ENCODE data around the gene PPM1E. TPM values are rescaled to one million over a fixed set of nuclear protein-coding genes. Genes with fewer than 3 reads are reported as not detected.

The PPM1E gene
- total RNA-seq, 1 experiment from 2014 or later = 0.09 TPM

DNA sequence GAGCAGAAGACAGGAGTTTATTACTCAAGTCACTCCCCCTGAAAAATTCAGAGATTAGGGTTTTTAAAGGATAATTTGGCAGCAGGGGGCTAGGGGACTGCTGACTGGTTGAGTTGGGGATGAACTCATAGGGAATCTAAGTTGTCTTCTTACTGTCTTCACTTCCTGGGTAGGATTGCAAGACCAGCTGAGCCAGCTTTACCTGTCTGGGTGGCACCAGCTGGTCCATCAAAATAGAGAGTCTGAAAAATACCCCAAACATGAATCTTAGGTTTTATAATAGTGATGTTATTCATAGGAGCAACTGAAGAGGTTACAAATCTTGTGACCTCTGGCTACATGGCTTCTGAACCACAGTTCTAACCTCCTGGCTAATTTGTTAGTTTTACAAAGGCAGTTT lies 157.9 kb downstream of the PPM1E start:
- H3K27me3 Mint-ChIP-seq (ENCODE audit: unreplicated experiment) = no peaks in the 10 kb centered on the region
- H3K9me3 Mint-ChIP-seq (ENCODE audit: low read depth, unreplicated experiment) = no peaks in the 10 kb centered on the region
- H3K4me3 Mint-ChIP-seq (ENCODE audit: low read depth, unreplicated experiment) = no peak overlapping the region
- no peaks in the 10 kb centered on the region for H3K36me3 Mint-ChIP-seq (ENCODE audit: insufficient read depth, unreplicated experiment)
- BruUV-seq (replicated peaks) = no TSS peak
- H3K27ac Mint-ChIP-seq (ENCODE audit: unreplicated experiment) = no peak overlapping the region
- CTCF ChIA-PET = interaction anchor here (0.6 kb wide), 2 partner anchors 40 to 101 kb away, joined by 3 to 4 read pairs; no protein-coding TSS in a partner anchor
- intact Hi-C loops (cut with micrococcal nuclease; ENCODE audit: unreplicated experiment) = no loop called here
- TF ChIP-seq, protein P1, sequence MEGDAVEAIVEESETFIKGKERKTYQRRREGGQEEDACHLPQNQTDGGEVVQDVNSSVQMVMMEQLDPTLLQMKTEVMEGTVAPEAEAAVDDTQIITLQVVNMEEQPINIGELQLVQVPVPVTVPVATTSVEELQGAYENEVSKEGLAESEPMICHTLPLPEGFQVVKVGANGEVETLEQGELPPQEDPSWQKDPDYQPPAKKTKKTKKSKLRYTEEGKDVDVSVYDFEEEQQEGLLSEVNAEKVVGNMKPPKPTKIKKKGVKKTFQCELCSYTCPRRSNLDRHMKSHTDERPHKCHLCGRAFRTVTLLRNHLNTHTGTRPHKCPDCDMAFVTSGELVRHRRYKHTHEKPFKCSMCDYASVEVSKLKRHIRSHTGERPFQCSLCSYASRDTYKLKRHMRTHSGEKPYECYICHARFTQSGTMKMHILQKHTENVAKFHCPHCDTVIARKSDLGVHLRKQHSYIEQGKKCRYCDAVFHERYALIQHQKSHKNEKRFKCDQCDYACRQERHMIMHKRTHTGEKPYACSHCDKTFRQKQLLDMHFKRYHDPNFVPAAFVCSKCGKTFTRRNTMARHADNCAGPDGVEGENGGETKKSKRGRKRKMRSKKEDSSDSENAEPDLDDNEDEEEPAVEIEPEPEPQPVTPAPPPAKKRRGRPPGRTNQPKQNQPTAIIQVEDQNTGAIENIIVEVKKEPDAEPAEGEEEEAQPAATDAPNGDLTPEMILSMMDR (IDR thresholded peaks at IDR 0.05; ENCODE audit: unreplicated experiment) = no peak
- no peak for DNase-seq
- H3K4me1 Mint-ChIP-seq (ENCODE audit: low read depth, unreplicated experiment) = no peaks in the 10 kb centered on the region

DNA sequence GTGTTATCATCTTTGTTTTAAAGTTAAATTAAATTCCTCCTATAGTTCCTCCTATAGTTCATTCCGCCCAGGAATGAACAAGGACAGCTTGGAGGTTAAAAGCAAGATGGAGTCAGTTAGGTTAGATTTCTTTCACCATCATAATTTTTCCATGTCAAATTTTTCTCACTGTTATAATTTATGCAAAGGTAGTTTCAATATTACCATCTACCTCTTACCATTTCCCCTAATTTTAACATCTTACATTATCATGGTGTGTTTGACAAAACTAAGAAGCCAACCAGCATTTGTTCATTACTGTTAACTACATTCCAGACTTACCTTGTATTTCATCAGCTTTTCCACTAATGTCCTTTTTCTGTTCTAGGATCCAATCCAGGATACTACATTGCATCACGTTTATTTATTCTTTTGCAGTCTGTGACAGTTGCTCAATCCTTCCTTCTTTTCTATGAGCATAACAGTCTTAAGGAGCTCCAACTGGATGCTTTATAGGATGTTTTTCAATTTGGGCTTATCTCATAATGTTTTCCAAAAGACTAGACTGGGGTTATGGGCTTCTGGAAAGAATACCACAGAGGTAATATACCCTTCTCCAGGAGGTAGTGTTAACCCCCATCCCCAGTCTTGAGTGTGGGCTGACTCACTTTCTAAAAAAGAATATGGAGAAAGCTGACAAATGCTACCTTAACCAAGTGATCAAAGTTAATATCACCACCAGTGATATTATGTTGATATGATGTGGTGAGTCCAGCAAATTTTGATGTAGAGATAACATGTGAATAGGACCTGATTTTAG lies 158.5 kb downstream of the PPM1E start:
- Mint-ChIP-seq H3K9me3 (ENCODE audit: low read depth, unreplicated experiment) (no peaks in the 10 kb centered on the region), H3K4me3 (ENCODE audit: low read depth, unreplicated experiment) (no peak overlapping the region), H3K27ac (ENCODE audit: unreplicated experiment) (no peak overlapping the region), H3K36me3 (ENCODE audit: insufficient read depth, unreplicated experiment) (no peaks in the 10 kb centered on the region), H3K4me1 (ENCODE audit: low read depth, unreplicated experiment) (no peaks in the 10 kb centered on the region), H3K27me3 (ENCODE audit: unreplicated experiment) (peaks cover 4% of the 10 kb centered on the region)
- intact Hi-C loops (cut with micrococcal nuclease; ENCODE audit: unreplicated experiment) = no loop called here
- CTCF ChIA-PET = interaction anchor here (0.6 kb wide), 2 partner anchors 41 to 100 kb away, joined by 3 to 4 read pairs; no protein-coding TSS in a partner anchor
- no peak for DNase-seq
- BruUV-seq (replicated peaks) = no TSS peak
- TF ChIP-seq, protein P1 (IDR thresholded peaks at IDR 0.05; ENCODE audit: unreplicated experiment) = no peak

DNA sequence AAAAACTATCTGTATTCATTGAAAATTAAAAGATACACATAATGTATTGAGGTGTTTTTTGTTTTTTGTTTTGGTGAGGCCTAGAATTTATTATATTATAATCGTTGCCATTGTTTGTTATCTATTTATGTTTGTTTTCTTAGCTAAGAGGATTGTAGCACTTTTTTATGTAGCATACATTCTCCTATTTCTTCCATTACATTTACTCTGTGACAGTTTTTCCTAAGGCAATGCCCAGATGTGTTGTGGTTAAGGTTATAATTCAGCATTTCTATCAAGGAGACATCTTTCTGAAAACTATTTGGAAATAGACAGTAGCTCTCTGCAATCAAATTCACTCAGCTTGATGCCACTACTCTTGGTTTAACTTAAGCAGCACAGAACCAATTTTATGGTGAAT lies 161.6 kb downstream of the PPM1E start:
- TF ChIP-seq, protein P1 (IDR thresholded peaks at IDR 0.05; ENCODE audit: unreplicated experiment) = no peak

DNA sequence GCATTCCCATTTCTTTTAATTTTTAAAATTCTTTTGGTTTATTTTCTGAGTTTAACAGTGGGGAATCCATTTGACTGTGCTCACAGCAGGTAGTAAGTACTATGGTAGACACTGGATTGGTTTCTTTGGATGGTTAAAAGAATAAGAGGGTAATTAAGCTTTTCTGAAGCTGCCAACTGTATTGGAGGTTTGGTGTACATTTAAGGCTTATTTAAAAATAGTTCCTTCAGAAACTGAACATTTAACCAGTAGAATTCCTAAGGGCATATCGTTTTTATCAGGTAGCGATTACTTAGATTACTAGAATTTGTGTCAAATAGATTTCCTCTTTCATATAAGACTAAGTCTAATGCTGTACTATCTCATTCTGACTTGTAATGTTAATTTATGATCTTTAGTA lies 162.4 kb downstream of the PPM1E start:
- no peak overlapping the region for H3K27ac Mint-ChIP-seq (ENCODE audit: unreplicated experiment)
- intact Hi-C loops (cut with micrococcal nuclease; ENCODE audit: unreplicated experiment) = no loop called here
- H3K4me3 Mint-ChIP-seq (ENCODE audit: low read depth, unreplicated experiment) = no peak overlapping the region
- TF ChIP-seq, protein P1 (IDR thresholded peaks at IDR 0.05; ENCODE audit: unreplicated experiment) = no peak
- no peaks in the 10 kb centered on the region for H3K9me3 Mint-ChIP-seq (ENCODE audit: low read depth, unreplicated experiment)
- no peaks in the 10 kb centered on the region for H3K36me3 Mint-ChIP-seq (ENCODE audit: insufficient read depth, unreplicated experiment)
- no peaks in the 10 kb centered on the region for H3K4me1 Mint-ChIP-seq (ENCODE audit: low read depth, unreplicated experiment)
- CTCF ChIA-PET = no interaction called here
- no TSS peak for BruUV-seq (replicated peaks)
- no peak for DNase-seq
- H3K27me3 Mint-ChIP-seq (ENCODE audit: unreplicated experiment) = peaks cover 29% of the 10 kb centered on the region

More for the DNA sequence above, 161.6 kb downstream of the PPM1E start:
- H3K27me3 Mint-ChIP-seq (ENCODE audit: unreplicated experiment) = peaks cover 29% of the 10 kb centered on the region
- no peaks in the 10 kb centered on the region for H3K4me1 Mint-ChIP-seq (ENCODE audit: low read depth, unreplicated experiment)
- no TSS peak for BruUV-seq (replicated peaks)
- no peak for DNase-seq
- no peak overlapping the region for H3K27ac Mint-ChIP-seq (ENCODE audit: unreplicated experiment)
- CTCF ChIA-PET = no interaction called here
- H3K4me3 Mint-ChIP-seq (ENCODE audit: low read depth, unreplicated experiment) = no peak overlapping the region
- H3K9me3 Mint-ChIP-seq (ENCODE audit: low read depth, unreplicated experiment) = no peaks in the 10 kb centered on the region
- intact Hi-C loops (cut with micrococcal nuclease; ENCODE audit: unreplicated experiment) = no loop called here
- no peaks in the 10 kb centered on the region for H3K36me3 Mint-ChIP-seq (ENCODE audit: insufficient read depth, unreplicated experiment)
